Suprapubic skin (tissue), 4 donors: Measurements from ENCODE around the gene SPTY2D1.

Experiments
- CTCF ChIP-seq, 2 donors: fragments of 200-600 bp in 1 of 2; fragments of 450-650 bp in 1 of 2; sonication (generic) in 1 of 2; IDR thresholded peaks; one replicate each; pipeline ENCODE4 v1.5.1; 2016 to 2019; ENCODE audit warnings: antibody characterized with exemption in 2 of 2, mild to moderate bottlenecking in 1 of 2, moderate library complexity in 1 of 2
- POLR2A ChIP-seq, 2 donors: fragments of 450-650 bp; IDR thresholded peaks; one replicate each; pipeline ENCODE4 v1.6.1; 2017; ENCODE audit warnings: antibody characterized with exemption in 2 of 2, mild to moderate bottlenecking in 2 of 2, moderate library complexity in 2 of 2
- POLR2AphosphoS5 ChIP-seq, 3 donors: sonication (generic); formaldehyde crosslinking; IDR thresholded peaks; one replicate each; pipeline ENCODE4 v1.6.1; 2017; ENCODE audit warnings: antibody characterized with exemption in 3 of 3

- TF ChIP-seq POLR2AphosphoS5 (IDR thresholded peaks at IDR 0.05) (no peak), CTCF (IDR thresholded peaks at IDR 0.05) (no peak), POLR2A (IDR thresholded peaks at IDR 0.05) (no peak)
Observed at GRCh38 chr11:18677560-18677959, 43.4 kb upstream of the SPTY2D1 start.
